GM12878 (cell line): ENCODE data around the gene XPNPEP2. TPM values are rescaled to one million over a fixed set of nuclear protein-coding genes. Genes with fewer than 3 reads are reported as not detected.

ENCODE experiments used
- BCL11A ChIP-seq: IDR thresholded peaks from 2 replicates; pipeline ENCODE4 v1.6.1; 2011; ENCODE audit warnings: low read depth, low read length
- EP300 ChIP-seq, 2 experiments: fragments of 150-350 bp in 1 of 2; IDR thresholded peaks; 2 replicates each; pipeline ENCODE4 v1.6.1; 2011 to 2012; ENCODE audit warnings: low read depth in 2 of 2, low read length in 2 of 2, borderline replicate concordance in 1 of 2, improper control_type of control experiment in 1 of 2, inconsistent platforms in 1 of 2; ENCODE audit not compliant: control insufficient read depth in 1 of 2
- ETV6 ChIP-seq, 2 experiments: fragments of 450-650 bp in 1 of 2; IDR thresholded peaks in 1 of 2; conservative IDR thresholded peaks in 1 of 2; 2 replicates each; pipeline ENCODE4 v1.6.1; 2014; ENCODE audit warnings: antibody characterized with exemption in 1 of 2, borderline replicate concordance in 1 of 2, low read depth in 1 of 2, mild to moderate bottlenecking in 1 of 2, moderate library complexity in 1 of 2
- GATAD2B ChIP-seq: fragments of 450-650 bp; conservative IDR thresholded peaks from 2 replicates; pipeline ENCODE4 v1.6.1; 2017; ENCODE audit warnings: low read depth, mild to moderate bottlenecking, moderate library complexity
- HCFC1 ChIP-seq: fragments of 150-350 bp; IDR thresholded peaks from 2 replicates; pipeline ENCODE4 v1.6.1; 2014; ENCODE audit warnings: low read length
- IKZF1 ChIP-seq: fragments of 450-650 bp; conservative IDR thresholded peaks from 2 replicates; pipeline ENCODE4 v1.6.1; 2017; ENCODE audit warnings: antibody characterized with exemption, mild to moderate bottlenecking
- KAT2A ChIP-seq: conservative IDR thresholded peaks from 2 replicates; pipeline ENCODE4 v1.6.1; 2011; ENCODE audit warnings: low read depth, low read length; ENCODE audit not compliant: control insufficient read depth
- MXI1 ChIP-seq: fragments of 150-350 bp; IDR thresholded peaks from 2 replicates; pipeline ENCODE4 v1.6.1; 2011; ENCODE audit warnings: low read depth, mild to moderate bottlenecking, inconsistent platforms, low read length, improper control_type of control experiment
- MYB ChIP-seq: fragments of 150-350 bp; IDR thresholded peaks from 2 replicates; pipeline ENCODE4 v1.6.1; 2014; ENCODE audit warnings: mild to moderate bottlenecking, low read depth, low read length, borderline replicate concordance
- NBN ChIP-seq: fragments of 450-650 bp; IDR thresholded peaks from 2 replicates; pipeline ENCODE4 v1.6.1; 2016
- RCOR1 ChIP-seq: conservative IDR thresholded peaks from 2 replicates; pipeline ENCODE4 v1.6.1; 2012; ENCODE audit warnings: low read depth, low read length, improper control_type of control experiment
- RELA ChIP-seq: fragments of 450-650 bp; IDR thresholded peaks from 2 replicates; pipeline ENCODE4 v1.8.0; 2014; ENCODE audit warnings: borderline replicate concordance; ENCODE audit not compliant: partially characterized antibody
- SP1 ChIP-seq: IDR thresholded peaks from one replicate; pipeline ENCODE4 v1.6.1; 2011; ENCODE audit warnings: low read depth, low read length
- SUZ12 ChIP-seq: fragments of 200-600 bp; sonication (generic); IDR thresholded peaks from one replicate; pipeline ENCODE4 v1.6.1; 2018; ENCODE audit warnings: antibody characterized with exemption, mild to moderate bottlenecking; ENCODE audit not compliant: unreplicated experiment
- TAF1 ChIP-seq: IDR thresholded peaks from 2 replicates; pipeline ENCODE4 v1.6.1; 2011; ENCODE audit warnings: mild to moderate bottlenecking, low read depth, low read length, borderline replicate concordance
- ZNF217 ChIP-seq: fragments of 450-650 bp; IDR thresholded peaks from 2 replicates; pipeline ENCODE4 v1.6.1; 2017; ENCODE audit warnings: antibody characterized with exemption, mild to moderate bottlenecking
- polyA plus RNA-seq, 11 experiments: library from polyadenylated mRNA; depleted of rRNA in 4 of 11; unstranded in 6 of 11; stranded (reverse) in 5 of 11; fragments of >200 nt; fragmentation: Nextera tagmentation in 4 of 11; fragmentation: Illumina TruSeq in 1 of 11; extraction: Ambion mirVana in 4 of 11; extraction: Trizol in 1 of 11; gene quantifications; 1 replicate in 1 of 11; 2 replicates in 10 of 11; pipeline versions ENCODE4 v1.2.1 to v1.2.3, GENCODE V29; 2011 to 2016; ENCODE audit warnings: inconsistent platforms in 2 of 11, missing spikeins in 2 of 11, low read depth in 1 of 11
- total RNA-seq, 4 experiments: library from RNA; depleted of rRNA in 3 of 4; stranded (reverse); fragments of >200 nt in 3 of 4; fragmentation: Illumina TruSeq in 1 of 4; extraction: Trizol in 1 of 4; gene quantifications; 2 replicates each; pipeline versions ENCODE4 v1.2.1 to v1.2.3, GENCODE V29; 2013 to 2021
- TF ChIP-seq, protein P1 (sequence below): fragments of 450-650 bp; formaldehyde crosslinking; IDR thresholded peaks from 2 replicates; pipeline ENCODE4 v1.4.0; 2020; ENCODE audit warnings: mild to moderate bottlenecking, moderate library complexity
- TF ChIP-seq, protein P2 (sequence below): fragments of 450-650 bp; formaldehyde crosslinking; IDR thresholded peaks from 2 replicates; pipeline ENCODE4 v1.5.0; 2022; ENCODE audit warnings: mild to moderate bottlenecking, missing genetic modification characterization
- TF ChIP-seq, protein P3 (sequence below): IDR thresholded peaks from 2 replicates; pipeline ENCODE4 v1.6.1; 2012; ENCODE audit warnings: low read length, inconsistent platforms
- TF ChIP-seq, protein P4 (sequence below): fragments of 450-650 bp; IDR thresholded peaks from 2 replicates; pipeline ENCODE4 v1.6.1; 2017; ENCODE audit warnings: low read depth, mild to moderate bottlenecking, moderate library complexity

Gene XPNPEP2
- total and polyA plus RNA-seq, 10 of the 15 experiments (the other 5 are each of a cell fraction or from before 2014, with no cell fraction given) = 0.04 to 0.37 (median 0.15) TPM

DNA sequence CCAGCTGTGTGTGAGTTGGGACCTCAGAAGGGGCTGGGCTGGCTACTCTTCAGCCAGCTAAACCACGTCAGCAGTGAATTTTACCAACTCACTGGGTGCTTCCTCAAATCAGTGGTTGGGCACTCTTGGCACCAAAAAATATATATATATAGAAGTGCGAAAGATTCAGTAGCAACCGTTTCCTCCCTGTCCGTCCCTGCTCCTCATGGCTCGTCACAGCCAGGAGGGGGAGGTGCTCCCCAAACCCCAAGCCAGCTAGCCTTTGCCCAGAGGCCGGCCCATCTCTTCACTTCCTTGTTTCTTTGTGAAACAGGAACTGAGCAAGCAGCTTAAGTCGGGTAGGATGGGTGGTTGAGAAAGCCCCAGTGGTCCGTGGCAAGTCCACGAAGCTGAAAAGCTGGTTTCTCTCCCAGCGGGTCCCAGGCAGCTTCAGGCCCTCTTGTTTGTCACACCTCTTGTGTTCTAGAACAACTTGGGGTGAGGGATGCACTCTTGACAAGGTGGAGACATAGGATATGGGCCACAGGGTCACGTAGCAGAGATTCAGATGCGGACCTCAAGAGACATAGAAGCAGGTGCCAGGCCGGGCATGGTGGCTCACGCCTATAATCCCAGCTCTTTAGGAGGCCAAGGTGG, 34.1 kb downstream of the XPNPEP2 start (continued):
- TF ChIP-seq, protein P1, sequence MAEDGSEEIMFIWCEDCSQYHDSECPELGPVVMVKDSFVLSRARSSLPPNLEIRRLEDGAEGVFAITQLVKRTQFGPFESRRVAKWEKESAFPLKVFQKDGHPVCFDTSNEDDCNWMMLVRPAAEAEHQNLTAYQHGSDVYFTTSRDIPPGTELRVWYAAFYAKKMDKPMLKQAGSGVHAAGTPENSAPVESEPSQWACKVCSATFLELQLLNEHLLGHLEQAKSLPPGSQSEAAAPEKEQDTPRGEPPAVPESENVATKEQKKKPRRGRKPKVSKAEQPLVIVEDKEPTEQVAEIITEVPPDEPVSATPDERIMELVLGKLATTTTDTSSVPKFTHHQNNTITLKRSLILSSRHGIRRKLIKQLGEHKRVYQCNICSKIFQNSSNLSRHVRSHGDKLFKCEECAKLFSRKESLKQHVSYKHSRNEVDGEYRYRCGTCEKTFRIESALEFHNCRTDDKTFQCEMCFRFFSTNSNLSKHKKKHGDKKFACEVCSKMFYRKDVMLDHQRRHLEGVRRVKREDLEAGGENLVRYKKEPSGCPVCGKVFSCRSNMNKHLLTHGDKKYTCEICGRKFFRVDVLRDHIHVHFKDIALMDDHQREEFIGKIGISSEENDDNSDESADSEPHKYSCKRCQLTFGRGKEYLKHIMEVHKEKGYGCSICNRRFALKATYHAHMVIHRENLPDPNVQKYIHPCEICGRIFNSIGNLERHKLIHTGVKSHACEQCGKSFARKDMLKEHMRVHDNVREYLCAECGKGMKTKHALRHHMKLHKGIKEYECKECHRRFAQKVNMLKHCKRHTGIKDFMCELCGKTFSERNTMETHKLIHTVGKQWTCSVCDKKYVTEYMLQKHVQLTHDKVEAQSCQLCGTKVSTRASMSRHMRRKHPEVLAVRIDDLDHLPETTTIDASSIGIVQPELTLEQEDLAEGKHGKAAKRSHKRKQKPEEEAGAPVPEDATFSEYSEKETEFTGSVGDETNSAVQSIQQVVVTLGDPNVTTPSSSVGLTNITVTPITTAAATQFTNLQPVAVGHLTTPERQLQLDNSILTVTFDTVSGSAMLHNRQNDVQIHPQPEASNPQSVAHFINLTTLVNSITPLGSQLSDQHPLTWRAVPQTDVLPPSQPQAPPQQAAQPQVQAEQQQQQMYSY (CRISPR knock-in tag) = no peak
- no peak for TF ChIP-seq KAT2A
- TF ChIP-seq MXI1 = peak; percentile 81
- TF ChIP-seq MYB = peak; percentile 65; the same call in 1 of the 2 replicates
- TF ChIP-seq ZNF217 = no peak
- TF ChIP-seq TAF1 = 0 out of 2 replicates have a peak, but pooled peaks have one; percentile 23
- TF ChIP-seq ETV6 (conservative IDR thresholded peaks at IDR 0.05 in 1 of 2, IDR thresholded peaks at IDR 0.05 in 1 of 2; ENCODE audit: borderline replicate concordance in 1 of 2, low read depth in 1 of 2) = peak in 1 of 2 experiments; percentile 89; a peak in 2 of 4 replicates
- TF ChIP-seq, protein P2, sequence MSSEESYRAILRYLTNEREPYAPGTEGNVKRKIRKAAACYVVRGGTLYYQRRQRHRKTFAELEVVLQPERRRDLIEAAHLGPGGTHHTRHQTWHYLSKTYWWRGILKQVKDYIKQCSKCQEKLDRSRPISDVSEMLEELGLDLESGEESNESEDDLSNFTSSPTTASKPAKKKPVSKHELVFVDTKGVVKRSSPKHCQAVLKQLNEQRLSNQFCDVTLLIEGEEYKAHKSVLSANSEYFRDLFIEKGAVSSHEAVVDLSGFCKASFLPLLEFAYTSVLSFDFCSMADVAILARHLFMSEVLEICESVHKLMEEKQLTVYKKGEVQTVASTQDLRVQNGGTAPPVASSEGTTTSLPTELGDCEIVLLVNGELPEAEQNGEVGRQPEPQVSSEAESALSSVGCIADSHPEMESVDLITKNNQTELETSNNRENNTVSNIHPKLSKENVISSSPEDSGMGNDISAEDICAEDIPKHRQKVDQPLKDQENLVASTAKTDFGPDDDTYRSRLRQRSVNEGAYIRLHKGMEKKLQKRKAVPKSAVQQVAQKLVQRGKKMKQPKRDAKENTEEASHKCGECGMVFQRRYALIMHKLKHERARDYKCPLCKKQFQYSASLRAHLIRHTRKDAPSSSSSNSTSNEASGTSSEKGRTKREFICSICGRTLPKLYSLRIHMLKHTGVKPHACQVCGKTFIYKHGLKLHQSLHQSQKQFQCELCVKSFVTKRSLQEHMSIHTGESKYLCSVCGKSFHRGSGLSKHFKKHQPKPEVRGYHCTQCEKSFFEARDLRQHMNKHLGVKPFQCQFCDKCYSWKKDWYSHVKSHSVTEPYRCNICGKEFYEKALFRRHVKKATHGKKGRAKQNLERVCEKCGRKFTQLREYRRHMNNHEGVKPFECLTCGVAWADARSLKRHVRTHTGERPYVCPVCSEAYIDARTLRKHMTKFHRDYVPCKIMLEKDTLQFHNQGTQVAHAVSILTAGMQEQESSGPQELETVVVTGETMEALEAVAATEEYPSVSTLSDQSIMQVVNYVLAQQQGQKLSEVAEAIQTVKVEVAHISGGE (CRISPR knock-in tag) = no peak
- peak; percentile 91 for TF ChIP-seq IKZF1
- 0 out of 2 replicates have a peak, but pooled peaks have one; percentile 41 for TF ChIP-seq RCOR1
- no peak for TF ChIP-seq RELA
- peak; percentile 72 for TF ChIP-seq GATAD2B
- peak; percentile 34 to 65; a peak in 3 of 4 replicates for TF ChIP-seq EP300 (IDR thresholded peaks at IDR 0.05; ENCODE audit: borderline replicate concordance in 1 of 2, control insufficient read depth in 1 of 2, low read depth in 2 of 2, low read length in 2 of 2)
- no peak for TF ChIP-seq SUZ12
- TF ChIP-seq BCL11A = peak; percentile 31; the same call in 1 of the 2 replicates
- TF ChIP-seq HCFC1 = no peak
- TF ChIP-seq, protein P3, sequence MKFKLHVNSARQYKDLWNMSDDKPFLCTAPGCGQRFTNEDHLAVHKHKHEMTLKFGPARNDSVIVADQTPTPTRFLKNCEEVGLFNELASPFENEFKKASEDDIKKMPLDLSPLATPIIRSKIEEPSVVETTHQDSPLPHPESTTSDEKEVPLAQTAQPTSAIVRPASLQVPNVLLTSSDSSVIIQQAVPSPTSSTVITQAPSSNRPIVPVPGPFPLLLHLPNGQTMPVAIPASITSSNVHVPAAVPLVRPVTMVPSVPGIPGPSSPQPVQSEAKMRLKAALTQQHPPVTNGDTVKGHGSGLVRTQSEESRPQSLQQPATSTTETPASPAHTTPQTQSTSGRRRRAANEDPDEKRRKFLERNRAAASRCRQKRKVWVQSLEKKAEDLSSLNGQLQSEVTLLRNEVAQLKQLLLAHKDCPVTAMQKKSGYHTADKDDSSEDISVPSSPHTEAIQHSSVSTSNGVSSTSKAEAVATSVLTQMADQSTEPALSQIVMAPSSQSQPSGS = no peak
- TF ChIP-seq, protein P4, sequence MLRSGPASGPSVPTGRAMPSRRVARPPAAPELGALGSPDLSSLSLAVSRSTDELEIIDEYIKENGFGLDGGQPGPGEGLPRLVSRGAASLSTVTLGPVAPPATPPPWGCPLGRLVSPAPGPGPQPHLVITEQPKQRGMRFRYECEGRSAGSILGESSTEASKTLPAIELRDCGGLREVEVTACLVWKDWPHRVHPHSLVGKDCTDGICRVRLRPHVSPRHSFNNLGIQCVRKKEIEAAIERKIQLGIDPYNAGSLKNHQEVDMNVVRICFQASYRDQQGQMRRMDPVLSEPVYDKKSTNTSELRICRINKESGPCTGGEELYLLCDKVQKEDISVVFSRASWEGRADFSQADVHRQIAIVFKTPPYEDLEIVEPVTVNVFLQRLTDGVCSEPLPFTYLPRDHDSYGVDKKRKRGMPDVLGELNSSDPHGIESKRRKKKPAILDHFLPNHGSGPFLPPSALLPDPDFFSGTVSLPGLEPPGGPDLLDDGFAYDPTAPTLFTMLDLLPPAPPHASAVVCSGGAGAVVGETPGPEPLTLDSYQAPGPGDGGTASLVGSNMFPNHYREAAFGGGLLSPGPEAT = peak; percentile 65; the same call in 1 of the 2 replicates
- TF ChIP-seq SP1 = no peak
- TF ChIP-seq NBN = peak; percentile 75
